Muscle layer of duodenum (tissue), 2 donors: ENCODE data around the gene ARID2.

ENCODE experiments used
- H3K27ac ChIP-seq: one replicate; pipeline ENCODE4 v1.7.0; 2013; ENCODE audit warnings: mild to moderate bottlenecking, low read length
- H3K27me3 ChIP-seq: one replicate; pipeline ENCODE4 v1.7.0; 2013; ENCODE audit warnings: low read depth, mild to moderate bottlenecking, control low read depth, low read length
- H3K36me3 ChIP-seq, 2 donors: one replicate each; pipeline ENCODE4 v1.7.0; 2013; ENCODE audit warnings: low read length in 2 of 2, control low read depth in 1 of 2, mild to moderate bottlenecking in 1 of 2; ENCODE audit not compliant: insufficient read depth in 2 of 2, control insufficient read depth in 1 of 2
- H3K4me1 ChIP-seq, 2 donors: one replicate each; pipeline ENCODE4 v1.7.0; 2013; ENCODE audit warnings: low read length in 2 of 2, mild to moderate bottlenecking in 2 of 2, control low read depth in 1 of 2, moderate library complexity in 1 of 2; ENCODE audit not compliant: insufficient read depth in 2 of 2, control insufficient read depth in 1 of 2
- H3K4me3 ChIP-seq, 2 donors: one replicate each; pipeline ENCODE4 v1.7.0; 2013; ENCODE audit warnings: low read length in 2 of 2, low read depth in 1 of 2, mild to moderate bottlenecking in 1 of 2
- H3K9me3 ChIP-seq, 2 donors: one replicate each; pipeline ENCODE4 v1.7.0; 2013; ENCODE audit warnings: low read length in 2 of 2, control low read depth in 1 of 2, mild to moderate bottlenecking in 1 of 2; ENCODE audit not compliant: control insufficient read depth in 1 of 2
- donor health status: healthy.

ARID2 gene

GRCh38 chr12:45703942-45704341 is 25.6 kb upstream of the ARID2 start:
- Histone ChIP-seq H3K4me3 (no peak overlapping the region), H3K27me3 (no peaks in the 10 kb centered on the region), H3K4me1 (peaks cover 0 to 3% of the 10 kb centered on the region in 2 donors), H3K27ac (no peak overlapping the region), H3K36me3 (no peaks in the 10 kb centered on the region), H3K9me3 (no peaks in the 10 kb centered on the region)

- no peak overlapping the region for H3K4me3 ChIP-seq
- no peaks in the 10 kb centered on the region for H3K9me3 ChIP-seq
- H3K4me1 ChIP-seq, result peaks cover 0 to 3% of the 10 kb centered on the region in 2 donors
- H3K27me3 ChIP-seq, result no peaks in the 10 kb centered on the region
- no peaks in the 10 kb centered on the region for H3K36me3 ChIP-seq
- no peak overlapping the region for H3K27ac ChIP-seq
Observed at GRCh38 chr12:45704968-45705367, 24.5 kb upstream of the ARID2 start.

- Histone ChIP-seq H3K36me3 (no peaks in the 10 kb centered on the region), H3K27me3 (no peaks in the 10 kb centered on the region), H3K4me1 (peaks cover 0 to 3% of the 10 kb centered on the region in 2 donors), H3K27ac (no peak overlapping the region), H3K9me3 (no peaks in the 10 kb centered on the region), H3K4me3 (no peak overlapping the region)
Observed at GRCh38 chr12:45705404-45705803, 24.1 kb upstream of the ARID2 start.

DNA sequence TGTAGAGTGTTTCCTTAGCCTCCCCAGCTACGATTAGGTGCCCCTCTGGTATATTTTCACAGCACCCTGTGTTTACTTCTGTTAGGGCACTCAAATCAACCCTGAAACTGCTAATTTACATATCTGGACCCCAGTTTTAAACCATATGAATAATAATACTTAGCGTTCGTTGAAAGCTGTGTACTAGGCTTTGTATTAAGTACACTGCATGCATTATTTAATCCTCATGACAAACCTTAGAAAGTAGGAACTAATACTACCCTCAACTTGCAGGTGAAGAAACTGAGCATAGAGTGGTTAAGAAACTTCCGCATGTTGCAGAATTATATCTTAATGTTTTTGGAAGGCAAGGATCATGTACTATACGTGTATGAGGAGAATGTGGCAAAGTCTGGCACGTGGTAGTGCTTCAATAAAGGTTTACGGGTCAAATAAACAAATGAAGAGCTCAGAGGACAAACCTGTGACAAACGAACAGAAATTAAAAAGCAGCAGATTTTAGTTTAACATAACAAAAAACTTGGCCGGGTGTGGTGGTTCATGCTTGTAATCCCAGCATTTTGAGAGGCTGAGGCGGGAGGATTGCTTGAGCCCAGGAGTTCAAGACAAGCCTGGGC is 22.2 kb upstream of the ARID2 start:
- Histone ChIP-seq H3K36me3 (no peaks in the 10 kb centered on the region), H3K9me3 (no peaks in the 10 kb centered on the region), H3K27me3 (no peaks in the 10 kb centered on the region), H3K4me3 (no peak overlapping the region), H3K27ac (no peak overlapping the region), H3K4me1 (peaks cover 0 to 3% of the 10 kb centered on the region in 2 donors)

DNA sequence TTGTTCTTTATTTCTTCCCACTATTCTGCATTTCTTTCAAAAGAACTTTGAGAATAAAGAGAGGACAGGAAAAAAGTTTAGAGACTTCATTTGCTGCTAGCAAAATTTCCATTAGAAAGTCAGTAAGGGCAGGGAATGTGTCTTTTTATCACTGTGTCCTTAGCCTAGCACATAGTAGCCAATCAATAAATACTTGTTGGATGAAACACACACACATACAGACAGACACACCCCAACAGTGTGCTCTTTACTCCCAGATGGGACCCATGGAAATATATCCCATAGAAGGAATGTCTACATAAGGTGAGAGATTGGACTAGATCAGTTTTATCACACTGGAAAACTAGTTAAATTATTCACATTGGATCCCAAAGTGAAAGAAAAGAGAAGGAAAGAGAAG is 21.1 kb upstream of the ARID2 start:
- H3K4me1 ChIP-seq, result peaks cover 0 to 3% of the 10 kb centered on the region in 2 donors
- no peak overlapping the region for H3K4me3 ChIP-seq
- no peaks in the 10 kb centered on the region for H3K27me3 ChIP-seq
- H3K9me3 ChIP-seq, result no peaks in the 10 kb centered on the region
- H3K27ac ChIP-seq, result no peak overlapping the region
- H3K36me3 ChIP-seq, result no peaks in the 10 kb centered on the region

- H3K27me3 ChIP-seq, result no peaks in the 10 kb centered on the region
- no peaks in the 10 kb centered on the region for H3K36me3 ChIP-seq
- H3K4me1 ChIP-seq, result peaks cover 0 to 3% of the 10 kb centered on the region in 2 donors
Observed at GRCh38 chr12:45708901-45709300, 20.6 kb upstream of the ARID2 start.

GRCh38 chr12:45712319-45712718 is 17.2 kb upstream of the ARID2 start:
- Histone ChIP-seq H3K9me3 (no peaks in the 10 kb centered on the region), H3K4me1 (no peaks in the 10 kb centered on the region), H3K36me3 (no peaks in the 10 kb centered on the region), H3K4me3 (no peak overlapping the region), H3K27me3 (no peaks in the 10 kb centered on the region), H3K27ac (no peak overlapping the region)

More at GRCh38 chr12:45708901-45709300, 20.6 kb upstream of the ARID2 start:
- H3K4me3 ChIP-seq, result no peak overlapping the region
- H3K9me3 ChIP-seq, result no peaks in the 10 kb centered on the region
- H3K27ac ChIP-seq, result no peak overlapping the region

- Histone ChIP-seq H3K9me3 (no peaks in the 10 kb centered on the region), H3K36me3 (no peaks in the 10 kb centered on the region), H3K4me1 (no peaks in the 10 kb centered on the region), H3K4me3 (no peak overlapping the region), H3K27me3 (no peaks in the 10 kb centered on the region), H3K27ac (no peak overlapping the region)
Observed at GRCh38 chr12:45713078-45713477, 16.4 kb upstream of the ARID2 start.

DNA sequence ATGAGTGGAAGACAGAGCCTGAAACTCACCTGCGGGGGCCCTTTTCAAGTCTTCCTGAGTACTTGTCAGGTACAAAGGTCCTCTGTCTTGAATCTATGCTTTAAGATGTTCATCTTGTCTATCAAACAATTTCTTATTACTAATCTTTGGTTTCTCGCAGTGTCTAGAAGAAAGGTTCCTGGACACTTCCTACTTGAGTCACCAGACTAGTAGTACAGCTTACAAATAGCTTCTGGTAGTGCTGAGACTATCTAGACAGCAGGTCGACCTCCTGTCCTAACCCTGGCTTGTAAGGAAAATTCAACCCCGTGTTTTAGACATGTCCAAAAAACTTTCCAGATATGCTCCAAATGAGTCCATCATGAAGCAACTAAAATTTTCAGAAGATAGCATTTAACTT is 11.2 kb upstream of the ARID2 start:
- Histone ChIP-seq H3K27me3 (no peaks in the 10 kb centered on the region), H3K9me3 (no peaks in the 10 kb centered on the region), H3K4me3 (no peak overlapping the region), H3K4me1 (peaks cover 0 to 15% of the 10 kb centered on the region in 2 donors), H3K36me3 (no peaks in the 10 kb centered on the region), H3K27ac (no peak overlapping the region)

GRCh38 chr12:45720069-45720468 is 9.4 kb upstream of the ARID2 start:
- no peaks in the 10 kb centered on the region for H3K9me3 ChIP-seq
- no peaks in the 10 kb centered on the region for H3K27me3 ChIP-seq
- H3K4me1 ChIP-seq, result peaks cover 0 to 29% of the 10 kb centered on the region in 2 donors
- no peak overlapping the region for H3K27ac ChIP-seq
- H3K4me3 ChIP-seq, result no peak overlapping the region
- no peaks in the 10 kb centered on the region for H3K36me3 ChIP-seq

DNA sequence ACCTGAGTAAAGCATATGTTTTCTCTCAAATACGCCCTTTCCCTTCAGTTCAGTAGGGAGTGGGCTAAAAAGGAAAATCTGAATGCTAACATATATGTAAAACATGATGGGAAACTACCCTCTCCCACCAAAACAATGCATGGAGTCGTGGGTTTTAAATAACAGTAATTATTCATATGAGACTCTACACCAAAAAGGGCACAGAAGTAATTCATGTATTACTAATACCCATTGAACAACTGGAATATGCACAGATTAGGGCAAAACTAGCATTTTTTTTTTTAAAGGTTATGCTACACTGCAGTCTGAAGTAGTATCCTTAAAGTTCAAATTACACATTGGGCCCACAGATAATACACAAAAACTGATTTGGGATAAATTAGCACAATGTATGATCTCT is 8.1 kb upstream of the ARID2 start:
- Histone ChIP-seq H3K4me3 (no peak overlapping the region), H3K4me1 (peaks cover 0 to 33% of the 10 kb centered on the region in 2 donors), H3K9me3 (no peaks in the 10 kb centered on the region), H3K27ac (no peak overlapping the region), H3K27me3 (no peaks in the 10 kb centered on the region), H3K36me3 (no peaks in the 10 kb centered on the region)

DNA sequence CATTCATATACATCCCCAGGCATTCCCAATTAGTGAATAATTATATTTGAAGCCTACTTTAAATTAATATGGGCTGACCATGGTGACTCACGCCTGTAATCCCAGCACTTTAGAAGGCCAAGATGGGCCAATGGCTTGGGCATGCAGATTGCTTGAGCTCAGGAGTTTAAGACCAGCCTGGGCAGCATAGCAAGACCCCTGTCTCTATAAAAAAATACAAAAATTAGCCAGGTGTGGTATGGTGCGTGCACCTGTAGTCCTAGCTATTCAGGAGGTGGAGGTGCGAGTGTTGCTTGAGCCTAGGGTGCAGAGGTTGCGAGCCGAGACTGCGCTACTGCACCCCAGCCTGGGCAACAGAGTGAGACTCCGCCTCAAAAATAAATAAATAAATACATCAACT is 7.6 kb upstream of the ARID2 start:
- Histone ChIP-seq H3K4me3 (no peak overlapping the region), H3K36me3 (no peaks in the 10 kb centered on the region), H3K27me3 (no peaks in the 10 kb centered on the region), H3K4me1 (peaks cover 0 to 33% of the 10 kb centered on the region in 2 donors), H3K27ac (no peak overlapping the region), H3K9me3 (no peaks in the 10 kb centered on the region)
